NCI-H748 treated with DMSO at 0.1 percent for 48 hours (cell line): ENCODE measurements around the gene PARK7.

Experiments used
- DNase-seq: peaks from one replicate; lab custom pipeline; 2025; lab: John Stamatoyannopoulos, UW

Gene PARK7

GRCh38 chr1:8024329-8024728, 62.8 kb downstream of the PARK7 start:
- DNase-seq, result no peak

GRCh38 chr1:8025061-8025670, 63.7 kb downstream of the PARK7 start:
- DNase-seq, result no peak

- no peak for DNase-seq
These were observed 64.2 kb downstream of the PARK7 start for GRCh38 chr1:8025671-8026144.

- peak; percentile 38 for DNase-seq
These were observed 64.9 kb downstream of the PARK7 start, which contains the start of gene ERRFI1 for GRCh38 chr1:8026153-8026975. ERRFI1 (minus strand) TSS chr1:8026309; CDS start chr1:8015619, 10,690 bp downstream.

- no peak for DNase-seq
These were observed 65.7 kb downstream of the PARK7 start for GRCh38 chr1:8026976-8027747.

GRCh38 chr1:8027748-8028570, 66.4 kb downstream of the PARK7 start:
- DNase-seq, result no peak

GRCh38 chr1:8028571-8028910, 67.0 kb downstream of the PARK7 start:
- DNase-seq, result no peak

- peak; percentile 6 for DNase-seq
These were observed 69.8 kb downstream of the PARK7 start for GRCh38 chr1:8031176-8031785.

- no peak for DNase-seq
These were observed 70.9 kb downstream of the PARK7 start for GRCh38 chr1:8032366-8032910.

- DNase-seq, result no peak
These were observed 71.8 kb downstream of the PARK7 start for GRCh38 chr1:8033322-8033721.
